ENCODE results near the gene KMT5C. TPM values are rescaled to one million over a fixed set of nuclear protein-coding genes. Genes with fewer than 3 reads are reported as not detected.
A peak's percentile ranks its signal among the peaks of the same experiment; 100 is the strongest.

KMT5C gene
- total and polyA plus RNA-seq, 3 experiments from 2014 or later = 1.6 to 15.0 (median 14.6) TPM

DNA sequence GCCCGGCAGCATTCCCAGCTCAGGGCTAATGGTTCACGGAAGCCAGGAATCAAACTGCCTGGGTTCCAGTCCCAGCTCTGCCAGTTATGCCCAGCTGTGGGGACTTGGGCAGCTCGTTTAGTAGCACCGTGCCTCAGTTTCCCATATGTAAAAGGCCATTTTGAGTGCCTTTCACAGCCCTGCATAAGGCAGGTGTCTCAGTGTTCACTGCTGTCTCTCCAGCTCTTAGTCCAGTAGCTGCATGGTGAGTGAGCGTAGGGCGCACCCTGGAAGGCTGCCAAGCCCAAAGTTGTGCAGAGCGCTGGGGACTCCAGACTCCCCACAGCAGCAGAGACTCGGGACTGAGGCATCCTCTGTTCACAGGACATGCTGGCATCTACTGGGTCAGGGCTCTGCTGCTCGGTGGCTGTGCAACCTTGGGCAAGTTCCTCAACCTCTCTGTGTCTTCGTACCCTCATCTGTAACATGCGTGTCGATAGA, 51.6 kb downstream of the KMT5C start:
- Mint-ChIP-seq H3K27me3 (peaks cover 0 to 3% of the 10 kb centered on the region in 2 donors), H3K9me3 (no peaks in the 10 kb centered on the region), H3K27ac (peak overlapping the region in 3 of 8 donors; percentile 22 to 99 (median 37)), H3K4me1 (peaks cover 42 to 57% (median 48%) of the 10 kb centered on the region in 3 donors), H3K36me3 (peaks cover 0 to 64% (median 4%) of the 10 kb centered on the region in 3 donors), H3K4me3 (peak overlapping the region in 1 of 7 donors; percentile 89)
- Histone ChIP-seq H3K4me1 (ENCODE audit: insufficient read depth, low read length) (peaks cover 39% of the 10 kb centered on the region), H3K4me3 (ENCODE audit: low read length) (no peak overlapping the region), H3K27ac (ENCODE audit: low read depth, low read length) (no peak overlapping the region), H3K36me3 (ENCODE audit: insufficient read depth, low read length) (peaks cover 28% of the 10 kb centered on the region), H3K27me3 (ENCODE audit: insufficient read depth, low read length, poor library complexity, severe bottlenecking) (no peaks in the 10 kb centered on the region), H3K9me3 (ENCODE audit: low read length) (no peaks in the 10 kb centered on the region)
- ChIA-PET POLR2A (interaction anchor here (1.0 to 1.8 kb wide), 2 partner anchors 9 to 16 kb away, joined by 3 to 10 read pairs; partner anchors contain the start of gene UBE2S), CTCF (interaction anchor here (1.0 to 1.7 kb wide), 2 partner anchors 9 to 90 kb away, joined by 3 to 4 read pairs; no protein-coding TSS in a partner anchor)
- DNase-seq = no peak

DNA sequence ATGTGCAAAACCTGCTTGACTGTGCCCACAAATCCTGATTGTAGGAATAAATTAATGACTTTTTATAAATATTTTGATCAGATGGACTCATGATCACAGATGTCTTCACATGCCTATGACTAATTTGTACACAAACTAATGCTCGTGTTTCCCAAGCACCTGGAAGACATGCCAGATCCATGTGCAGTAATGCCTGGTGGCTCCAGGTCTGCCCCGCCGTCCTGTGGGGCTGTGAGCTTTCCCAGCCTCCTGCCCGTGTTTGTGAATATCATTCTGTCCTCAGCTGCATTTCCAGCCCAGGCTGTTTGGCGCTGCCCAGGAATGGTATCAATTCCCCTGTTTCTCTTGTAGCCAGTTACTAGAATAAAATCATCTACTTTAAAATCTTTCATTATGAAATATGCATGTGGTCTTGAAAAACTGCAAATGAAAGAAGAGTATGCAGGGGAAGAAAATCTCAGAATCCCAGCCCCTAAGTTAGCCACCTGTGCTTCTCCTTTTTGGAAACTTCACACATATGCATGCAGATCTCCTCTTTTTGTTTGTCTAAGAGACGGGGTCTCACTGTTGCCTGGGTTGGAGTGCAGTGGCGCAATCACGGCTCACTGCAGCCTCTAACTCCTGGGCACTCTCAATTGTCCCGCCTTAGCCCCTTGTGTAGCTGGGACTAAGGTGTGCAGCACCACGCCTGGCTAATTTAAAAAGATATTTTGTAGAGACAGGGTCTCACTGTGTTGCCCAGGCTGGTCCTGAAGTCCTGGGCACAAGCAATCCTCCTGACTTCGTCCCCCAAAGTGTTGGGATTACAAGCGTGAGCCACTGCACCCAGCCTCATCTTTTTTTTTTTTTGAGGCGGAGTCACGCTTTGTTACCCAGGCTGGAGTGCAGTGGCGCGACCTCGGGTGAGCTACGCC, 52.3 kb downstream of the KMT5C start:
- Mint-ChIP-seq H3K4me1 (peaks cover 35 to 50% (median 41%) of the 10 kb centered on the region in 3 donors), H3K9me3 (no peaks in the 10 kb centered on the region), H3K27ac (peak overlapping the region in 1 of 8 donors; percentile 99), H3K4me3 (peak overlapping the region in 1 of 7 donors; percentile 40), H3K36me3 (peaks cover 0 to 56% (median 0%) of the 10 kb centered on the region in 3 donors), H3K27me3 (peaks cover 0 to 3% of the 10 kb centered on the region in 2 donors)
- ChIA-PET CTCF (interaction anchor here (1.7 kb wide), 1 partner anchor 90 kb away, joined by 4 read pairs; no protein-coding TSS in a partner anchor), POLR2A (interaction anchor here (1.0 to 1.8 kb wide), 2 partner anchors 8 to 15 kb away, joined by 3 to 10 read pairs; partner anchors contain the start of gene UBE2S)
- no peak overlapping the region for H3K4me3 ChIP-seq (ENCODE audit: low read length)
- peaks cover 33% of the 10 kb centered on the region for H3K4me1 ChIP-seq (ENCODE audit: insufficient read depth, low read length)
- H3K27ac ChIP-seq (ENCODE audit: low read depth, low read length) = no peak overlapping the region
- peaks cover 22% of the 10 kb centered on the region for H3K36me3 ChIP-seq (ENCODE audit: insufficient read depth, low read length)
- H3K27me3 ChIP-seq (ENCODE audit: insufficient read depth, low read length, poor library complexity, severe bottlenecking) = no peaks in the 10 kb centered on the region
- no peaks in the 10 kb centered on the region for H3K9me3 ChIP-seq (ENCODE audit: low read length)
- no peak for DNase-seq

DNA sequence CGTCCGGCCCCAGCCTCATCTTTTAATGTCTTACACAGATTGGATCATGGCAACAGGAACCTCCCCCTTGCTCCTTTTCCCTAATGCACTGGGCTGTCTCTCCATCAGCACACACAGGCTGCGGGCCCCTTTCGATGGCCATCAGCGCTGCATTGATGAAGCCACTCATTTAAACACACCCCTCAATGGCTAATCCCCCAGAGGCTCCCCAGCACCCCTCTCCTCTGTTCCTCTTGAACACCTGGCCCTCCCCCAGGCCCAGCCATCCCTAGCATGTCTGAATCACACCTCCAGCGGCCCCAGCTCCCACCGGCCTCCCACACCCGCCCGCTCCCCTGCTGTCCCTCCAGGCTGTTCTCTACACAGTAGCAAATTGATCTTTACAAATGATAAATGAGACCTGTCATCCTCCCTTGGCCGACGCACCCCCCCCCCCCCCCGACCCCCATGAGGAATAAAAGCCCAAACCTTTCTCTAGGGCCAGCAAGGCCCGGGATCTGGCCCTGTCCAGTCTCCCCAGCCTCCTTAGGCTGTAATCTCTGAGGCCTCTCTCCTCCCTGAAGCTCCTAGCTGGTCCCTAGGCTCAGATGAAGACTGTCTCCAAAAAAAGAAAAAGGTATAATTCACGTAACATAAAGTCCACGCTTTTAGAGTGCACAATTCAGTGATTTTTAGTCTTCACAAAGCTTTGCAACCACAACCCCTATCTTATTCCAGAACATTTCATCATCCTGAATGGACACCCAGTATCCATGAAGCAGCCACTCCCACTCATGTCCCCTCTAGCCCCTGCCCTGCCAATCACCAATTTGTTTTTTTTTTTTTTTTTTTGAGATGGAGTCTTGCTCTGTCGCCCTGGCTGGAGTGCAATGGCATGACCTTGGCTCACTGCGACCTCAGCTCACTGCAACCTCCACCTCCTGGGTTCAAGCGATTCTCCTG, 53.4 kb downstream of the KMT5C start:
- CTCF ChIA-PET = interaction anchor here (1.4 to 1.6 kb wide), 2 partner anchors 9 to 10 kb away, joined by 3 to 4 read pairs; partner anchors contain the start of gene TMEM238
- H3K36me3 Mint-ChIP-seq = peaks cover 0 to 45% (median 0%) of the 10 kb centered on the region in 3 donors
- peaks cover 0 to 3% of the 10 kb centered on the region in 2 donors for H3K27me3 Mint-ChIP-seq
- H3K4me1 Mint-ChIP-seq = peaks cover 26 to 44% (median 33%) of the 10 kb centered on the region in 3 donors
- H3K27ac Mint-ChIP-seq = peak overlapping the region in 1 of 8 donors; percentile 58
- H3K4me1 ChIP-seq (ENCODE audit: insufficient read depth, low read length) = peaks cover 21% of the 10 kb centered on the region
- DNase-seq = no peak
- no peak overlapping the region for H3K4me3 ChIP-seq (ENCODE audit: low read length)
- H3K36me3 ChIP-seq (ENCODE audit: insufficient read depth, low read length) = peaks cover 10% of the 10 kb centered on the region
- no peak overlapping the region for H3K4me3 Mint-ChIP-seq
- H3K27ac ChIP-seq (ENCODE audit: low read depth, low read length) = no peak overlapping the region
- H3K27me3 ChIP-seq (ENCODE audit: insufficient read depth, low read length, poor library complexity, severe bottlenecking) = no peaks in the 10 kb centered on the region
- H3K9me3 ChIP-seq (ENCODE audit: low read length) = no peaks in the 10 kb centered on the region
- no peaks in the 10 kb centered on the region for H3K9me3 Mint-ChIP-seq
- POLR2A ChIA-PET = no interaction called here

Other genes with a start within 250 kb of the KMT5C start
- 10 to 100 TPM; 95.4 to 98.3 TPM for gene PPP1R12C, start 222.2 kb upstream of the KMT5C start, total RNA-seq
- gene PPP1R12C, start 222.2 kb upstream of the KMT5C start, polyA plus RNA-seq = 7.7 TPM
- gene TNNT1, start 190.7 kb upstream of the KMT5C start, total RNA-seq = not detected
- not detected for gene TNNT1, start 190.7 kb upstream of the KMT5C start, polyA plus RNA-seq
- not detected for gene TNNI3, start 182.1 kb upstream of the KMT5C start, total RNA-seq
- not detected for gene TNNI3, start 182.1 kb upstream of the KMT5C start, polyA plus RNA-seq
- gene DNAAF3, start 173.3 kb upstream of the KMT5C start, total RNA-seq = under 1 TPM in 1 of 2 experiments, not detected in 1; 0.27 TPM
- gene DNAAF3, start 173.3 kb upstream of the KMT5C start, polyA plus RNA-seq = not detected
- gene SYT5, start 159.6 kb upstream of the KMT5C start, total RNA-seq = not detected
- gene SYT5, start 159.6 kb upstream of the KMT5C start, polyA plus RNA-seq = 0.37 TPM
- not detected for gene PTPRH, start 130.4 kb upstream of the KMT5C start, total RNA-seq
- gene PTPRH, start 130.4 kb upstream of the KMT5C start, polyA plus RNA-seq = not detected
- 10 to 100 TPM in 1 of 2 experiments, 1 to 10 TPM in 1; 8.5 to 10.3 TPM for gene TMEM86B, start 111.1 kb upstream of the KMT5C start, total RNA-seq
- 2.9 TPM for gene TMEM86B, start 111.1 kb upstream of the KMT5C start, polyA plus RNA-seq
- 100 to 1,000 TPM; 216 to 225 TPM for gene PPP6R1, start 80.9 kb upstream of the KMT5C start, total RNA-seq
- gene PPP6R1, start 80.9 kb upstream of the KMT5C start, polyA plus RNA-seq = 143 TPM
- gene HSPBP1, start 59.8 kb upstream of the KMT5C start, total RNA-seq = 10 to 100 TPM; 82.9 to 84.1 TPM
- 46.4 TPM for gene HSPBP1, start 59.8 kb upstream of the KMT5C start, polyA plus RNA-seq
- 1 to 10 TPM; 4.1 to 5.7 TPM for gene BRSK1, start 55.9 kb upstream of the KMT5C start, total RNA-seq
- 0.82 TPM for gene BRSK1, start 55.9 kb upstream of the KMT5C start, polyA plus RNA-seq
- gene TMEM150B, start 14.5 kb upstream of the KMT5C start, total RNA-seq = under 1 TPM in 1 of 2 experiments, not detected in 1; 0.53 TPM
- gene TMEM150B, start 14.5 kb upstream of the KMT5C start, polyA plus RNA-seq = not detected
- not detected for gene COX6B2, start 14.8 kb downstream of the KMT5C start, total RNA-seq
- not detected for gene COX6B2, start 14.8 kb downstream of the KMT5C start, polyA plus RNA-seq
- not detected for gene GARIN5B, start 23.4 kb downstream of the KMT5C start, total RNA-seq
- not detected for gene GARIN5B, start 23.4 kb downstream of the KMT5C start, polyA plus RNA-seq
- under 1 TPM; 0.27 to 0.37 TPM for gene IL11, start 30.6 kb downstream of the KMT5C start, total RNA-seq
- not detected for gene IL11, start 30.6 kb downstream of the KMT5C start, polyA plus RNA-seq
- not detected for gene TMEM190, start 37.0 kb downstream of the KMT5C start, total RNA-seq
- not detected for gene TMEM190, start 37.0 kb downstream of the KMT5C start, polyA plus RNA-seq
- gene TMEM238, start 44.4 kb downstream of the KMT5C start, total RNA-seq = 10 to 100 TPM; 13.3 to 14.1 TPM
- 1.9 TPM for gene TMEM238, start 44.4 kb downstream of the KMT5C start, polyA plus RNA-seq
- 1,000 to 10,000 TPM; 2,376 to 2,381 TPM for gene RPL28, start 46.1 kb downstream of the KMT5C start, total RNA-seq
- 615 TPM for gene RPL28, start 46.1 kb downstream of the KMT5C start, polyA plus RNA-seq
- 100 to 1,000 TPM; 263 to 291 TPM for gene UBE2S, start 67.9 kb downstream of the KMT5C start, total RNA-seq
- 42.5 TPM for gene UBE2S, start 67.9 kb downstream of the KMT5C start, polyA plus RNA-seq
- not detected for gene SHISA7, start 103.4 kb downstream of the KMT5C start, total RNA-seq
- gene SHISA7, start 103.4 kb downstream of the KMT5C start, polyA plus RNA-seq = not detected
- gene ISOC2, start 121.8 kb downstream of the KMT5C start, total RNA-seq = 10 to 100 TPM; 33.7 to 38.8 TPM
- gene ISOC2, start 121.8 kb downstream of the KMT5C start, polyA plus RNA-seq = 32.0 TPM
- not detected for gene C19orf85, start 124.9 kb downstream of the KMT5C start, total RNA-seq
- gene C19orf85, start 124.9 kb downstream of the KMT5C start, polyA plus RNA-seq = not detected
- 1 to 10 TPM; 8.3 to 8.7 TPM for gene ZNF628, start 136.7 kb downstream of the KMT5C start, total RNA-seq
- 0.36 TPM for gene ZNF628, start 136.7 kb downstream of the KMT5C start, polyA plus RNA-seq
- 10 to 100 TPM; 27.5 to 28.4 TPM for gene NAT14, start 145.3 kb downstream of the KMT5C start, total RNA-seq
- gene NAT14, start 145.3 kb downstream of the KMT5C start, polyA plus RNA-seq = 7.0 TPM
- gene SSC5D, start 148.6 kb downstream of the KMT5C start, total RNA-seq = 1 to 10 TPM in 1 of 2 experiments, under 1 TPM in 1; 0.35 to 1.2 TPM
- gene SSC5D, start 148.6 kb downstream of the KMT5C start, polyA plus RNA-seq = not detected
- not detected for gene SBK2, start 197.3 kb downstream of the KMT5C start, total RNA-seq
- gene SBK2, start 197.3 kb downstream of the KMT5C start, polyA plus RNA-seq = not detected
- not detected for gene SBK3, start 205.7 kb downstream of the KMT5C start, total RNA-seq
- gene SBK3, start 205.7 kb downstream of the KMT5C start, polyA plus RNA-seq = not detected
- 1 to 10 TPM; 6.0 to 6.6 TPM for gene ZNF579, start 241.0 kb downstream of the KMT5C start, total RNA-seq
- gene ZNF579, start 241.0 kb downstream of the KMT5C start, polyA plus RNA-seq = 0.35 TPM